Transverse colon (tissue), 4 donors: ENCODE results near the gene KIAA2012. TPM values are rescaled to one million over a fixed set of nuclear protein-coding genes. Genes with fewer than 3 reads are reported as not detected.

Experiments used
- DNase-seq: peaks from one replicate; pipeline ENCODE4 v3.0.0-alpha.2; 2019
- H3K27ac ChIP-seq, 4 donors: fragments of 200-600 bp; sonication (generic); 2 replicates each; pipeline ENCODE4 v1.5.1; 2016 to 2018; ENCODE audit warnings: inconsistent platforms in 4 of 4
- H3K27me3 ChIP-seq: fragments of 200-600 bp; sonication (generic); 2 replicates; pipeline ENCODE4 v1.5.1; 2017; ENCODE audit warnings: inconsistent platforms
- H3K36me3 ChIP-seq, 4 donors: fragments of 200-600 bp; sonication (generic); 2 replicates each; pipeline ENCODE4 v1.5.1; 2017 to 2019; ENCODE audit warnings: inconsistent platforms in 4 of 4
- H3K4me1 ChIP-seq, 4 donors: fragments of 200-600 bp; sonication (generic); 2 replicates each; pipeline ENCODE4 v1.5.1; 2017 to 2020; ENCODE audit warnings: inconsistent platforms in 4 of 4
- H3K4me3 ChIP-seq, 4 donors: fragments of 200-600 bp; sonication (generic); 1 replicate in 1 of 4; 2 replicates in 3 of 4; pipeline versions ENCODE4 v1.5.1 to v1.6.1; 2017 to 2019; ENCODE audit warnings: inconsistent platforms in 4 of 4
- H3K9me3 ChIP-seq, 2 donors: fragments of 200-600 bp; sonication (generic); 2 replicates each; pipeline ENCODE4 v1.5.1; 2017 to 2019; ENCODE audit warnings: inconsistent platforms in 2 of 2
- CTCF ChIP-seq, 5 experiments: fragments of 200-600 bp in 3 of 5; fragments of 450-650 bp in 2 of 5; sonication (generic) in 3 of 5; IDR thresholded peaks; 1 replicate in 2 of 5; 2 replicates in 3 of 5; pipeline ENCODE4 v1.5.1; 2016 to 2017; ENCODE audit warnings: antibody characterized with exemption in 5 of 5, inconsistent platforms in 3 of 5, mild to moderate bottlenecking in 2 of 5, moderate library complexity in 1 of 5
- EP300 ChIP-seq: sonication (generic); formaldehyde crosslinking; IDR thresholded peaks from one replicate; pipeline ENCODE4 v1.6.1; 2017; ENCODE audit warnings: antibody characterized with exemption, low read depth
- POLR2A ChIP-seq: fragments of 450-650 bp; IDR thresholded peaks from one replicate; pipeline ENCODE4 v1.6.1; 2016; ENCODE audit warnings: antibody characterized with exemption, mild to moderate bottlenecking, moderate library complexity
- POLR2AphosphoS5 ChIP-seq, 3 donors: sonication (generic); formaldehyde crosslinking; IDR thresholded peaks; one replicate each; pipeline ENCODE4 v1.6.1; 2016; ENCODE audit warnings: antibody characterized with exemption in 3 of 3
- WGBS, 2 donors: methylation state at CpG; one replicate each; pipeline ENCODE4 v1.1.5; 2018; ENCODE audit warnings: low coverage in 1 of 2; 5-methylcytosine and 5-hydroxymethylcytosine counted together
- in situ Hi-C, 4 donors: fragments of 200-750 bp; cut with MboI; loops; one replicate each; pipeline versions ENCODE4 v1.15.0 to v1.15.1; 2017; ENCODE audit warnings: low sequenced_read_pairs in 3 of 4, low pct_ligation_motif_present in 1 of 4, low pct_unique_long_range_greater_than_20kb in 1 of 4
- intact Hi-C: fragments of 100-400 bp; cut with DNase I; formaldehyde crosslinking; loops from one replicate; pipeline ENCODE4 v1.15.1; 2023; ENCODE audit warnings: low total_unique reads
- total RNA-seq, 4 donors: library from RNA; depleted of rRNA; stranded (reverse); fragments of >200 nt; gene quantifications; one replicate each; pipeline ENCODE4 v1.1.0, GENCODE V29; 2016

KIAA2012 gene
- total RNA-seq, 4 donors from 2014 or later, result not detected

- in situ Hi-C loops (loop anchor here in 2 of 4 donors (10.0 to 25.0 kb wide), 2 partner anchors 325 to 333 kb away; no protein-coding TSS in a partner anchor), intact Hi-C loops (no loop called here)
- no peak overlapping the region for H3K27ac ChIP-seq
Observed at GRCh38 chr2:202187570-202187969, 114.5 kb downstream of the KIAA2012 start.

GRCh38 chr2:202193305-202193704 lies 120.2 kb downstream of the KIAA2012 start:
- intact Hi-C loops, result no loop called here
- no peak overlapping the region for H3K4me3 ChIP-seq
- no peaks in the 10 kb centered on the region for H3K4me1 ChIP-seq
- no peaks in the 10 kb centered on the region for H3K9me3 ChIP-seq
- no peaks in the 10 kb centered on the region for H3K27me3 ChIP-seq
- H3K27ac ChIP-seq, result no peak overlapping the region
- DNase-seq, result no peak
- TF ChIP-seq POLR2AphosphoS5 (IDR thresholded peaks at IDR 0.05) (no peak), CTCF (IDR thresholded peaks at IDR 0.05) (no peak), POLR2A (no peak), EP300 (no peak)
- no peaks in the 10 kb centered on the region for H3K36me3 ChIP-seq
- WGBS, 2 donors, result 89 to 100% methylated on average over 3 to 5 of the region's 5 CpGs
- in situ Hi-C loops, result loop anchor here in 1 of 4 donors (25.0 kb wide), 1 partner anchor 331 kb away; no protein-coding TSS in a partner anchor

More at GRCh38 chr2:202187570-202187969, 114.5 kb downstream of the KIAA2012 start:
- H3K4me1 ChIP-seq, result no peaks in the 10 kb centered on the region
- no peaks in the 10 kb centered on the region for H3K36me3 ChIP-seq
- H3K4me3 ChIP-seq, result no peak overlapping the region
- 43% methylated on average over 1 of the region's 1 CpG; no CpG with 5 or more reads in 1 of the 2 donors for WGBS, 2 donors
- H3K27me3 ChIP-seq, result no peaks in the 10 kb centered on the region
- TF ChIP-seq CTCF (IDR thresholded peaks at IDR 0.05) (no peak), EP300 (no peak), POLR2A (no peak)
- DNase-seq, result no peak
- H3K9me3 ChIP-seq, result no peaks in the 10 kb centered on the region

GRCh38 chr2:202193881-202194353 lies 120.9 kb downstream of the KIAA2012 start:
- WGBS, 2 donors, result 63 to 86% methylated on average over 6 to 7 of the region's 7 CpGs
- H3K27ac ChIP-seq, result no peak overlapping the region
- intact Hi-C loops (no loop called here), in situ Hi-C loops (loop anchor here in 1 of 4 donors (25.0 kb wide), 1 partner anchor 332 kb away; no protein-coding TSS in a partner anchor)
- H3K4me3 ChIP-seq, result no peak overlapping the region
- H3K4me1 ChIP-seq, result no peaks in the 10 kb centered on the region
- no peaks in the 10 kb centered on the region for H3K27me3 ChIP-seq
- DNase-seq, result no peak
- TF ChIP-seq POLR2A, result no peak
- TF ChIP-seq EP300, result no peak
- TF ChIP-seq CTCF (IDR thresholded peaks at IDR 0.05), result no peak
- TF ChIP-seq POLR2AphosphoS5 (IDR thresholded peaks at IDR 0.05), result no peak
- H3K36me3 ChIP-seq, result no peaks in the 10 kb centered on the region
- H3K9me3 ChIP-seq, result no peaks in the 10 kb centered on the region

GRCh38 chr2:202194418-202194817 lies 121.4 kb downstream of the KIAA2012 start:
- no peaks in the 10 kb centered on the region for H3K4me1 ChIP-seq
- no peaks in the 10 kb centered on the region for H3K27me3 ChIP-seq
- TF ChIP-seq CTCF (IDR thresholded peaks at IDR 0.05) (no peak), POLR2A (no peak), POLR2AphosphoS5 (IDR thresholded peaks at IDR 0.05) (no peak), EP300 (no peak)
- in situ Hi-C loops, result loop anchor here in 1 of 4 donors (25.0 kb wide), 1 partner anchor 332 kb away; no protein-coding TSS in a partner anchor
- H3K36me3 ChIP-seq, result no peaks in the 10 kb centered on the region
- no peak overlapping the region for H3K4me3 ChIP-seq
- no peak overlapping the region for H3K27ac ChIP-seq
- no peaks in the 10 kb centered on the region for H3K9me3 ChIP-seq
- intact Hi-C loops, result no loop called here
- no peak for DNase-seq
- WGBS, 2 donors, result 67 to 100% methylated on average over 1 to 3 of the region's 3 CpGs
